Activated CD8-positive, alpha-beta memory T cell treated with anti-CD3 and anti-CD28 coated beads, Interleukin-2, amount 50 U/mL, for 1 hour (primary cell): ENCODE results near the gene REG1B.

Experiments
- DNase-seq: peaks from one replicate; pipeline ENCODE4 v3.0.0-alpha.2; 2020; ENCODE audit errors: extremely low read depth

The REG1B gene, protein sequence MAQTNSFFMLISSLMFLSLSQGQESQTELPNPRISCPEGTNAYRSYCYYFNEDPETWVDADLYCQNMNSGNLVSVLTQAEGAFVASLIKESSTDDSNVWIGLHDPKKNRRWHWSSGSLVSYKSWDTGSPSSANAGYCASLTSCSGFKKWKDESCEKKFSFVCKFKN

DNA sequence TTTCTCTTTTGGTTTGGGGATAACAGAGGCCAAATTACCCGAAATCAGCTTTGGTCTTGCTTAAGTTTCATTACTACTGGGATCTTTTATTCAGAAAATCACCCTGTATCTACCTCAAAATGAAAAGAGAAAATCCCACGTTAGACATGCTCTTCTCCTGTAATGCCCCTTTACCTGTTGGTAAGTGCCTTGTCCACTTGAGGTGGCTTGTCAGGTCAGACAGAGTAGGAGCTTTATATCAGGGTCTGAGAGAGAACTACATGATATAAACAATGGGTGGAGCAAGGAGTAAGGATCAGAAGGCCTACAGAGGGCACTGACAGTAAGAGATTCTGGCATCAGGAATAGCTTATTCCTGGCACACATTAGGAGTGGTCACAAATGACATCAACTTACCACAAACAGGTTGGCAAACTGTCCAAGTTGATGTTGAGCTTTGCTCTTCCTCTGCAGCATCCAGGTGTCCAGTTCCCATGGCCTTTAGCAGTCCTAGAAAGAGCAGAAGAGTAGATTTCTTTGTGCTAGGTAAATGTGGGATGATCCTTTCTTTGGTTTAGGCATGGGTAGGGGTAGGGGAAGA is at the start of gene REG1B:
TSS of gene REG1B (minus strand) at position 209 of the 580 bp plus-strand sequence. CDS start 381 bp downstream, outside the sequence.
- DNase-seq: no peak

DNA sequence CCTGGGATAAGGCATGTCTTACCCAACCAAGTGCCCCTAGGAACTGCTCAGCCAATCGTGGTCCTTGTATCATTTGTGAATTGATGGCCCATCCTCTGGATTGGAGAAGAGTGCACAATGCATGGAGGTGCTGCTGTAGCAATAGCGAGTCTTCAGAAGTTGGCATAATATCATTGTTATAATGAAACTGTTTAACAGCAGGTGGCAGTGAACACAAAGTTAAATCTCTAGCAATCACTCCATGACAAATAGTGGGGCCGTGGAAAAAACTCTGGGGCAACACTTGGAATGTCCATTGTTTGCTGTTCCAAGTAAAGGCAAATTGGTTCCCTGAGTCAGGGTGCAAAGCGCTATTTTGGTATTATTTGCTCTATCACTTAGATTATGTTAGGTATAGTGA is 43.9 kb upstream of the REG1B start:
- no peak for DNase-seq

DNA sequence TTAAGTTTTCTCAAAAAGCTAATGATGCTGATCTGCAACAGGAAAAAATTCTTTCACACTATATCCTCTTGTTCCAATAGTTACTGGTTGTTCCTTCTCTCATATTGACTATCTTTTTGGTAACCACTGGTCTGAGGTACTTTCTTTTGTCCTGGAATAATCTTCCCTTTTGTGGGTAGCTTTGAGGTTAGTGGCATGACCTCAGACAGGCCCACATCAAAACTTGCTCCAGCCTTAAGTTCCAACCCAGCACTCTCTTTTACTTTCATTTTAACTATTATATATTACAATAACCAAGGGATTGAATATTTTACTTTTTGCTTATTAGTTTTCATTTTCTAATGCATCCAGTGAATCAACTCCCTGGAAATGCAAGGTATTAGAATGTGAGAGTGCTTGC is 42.0 kb upstream of the REG1B start:
- no peak for DNase-seq

DNA sequence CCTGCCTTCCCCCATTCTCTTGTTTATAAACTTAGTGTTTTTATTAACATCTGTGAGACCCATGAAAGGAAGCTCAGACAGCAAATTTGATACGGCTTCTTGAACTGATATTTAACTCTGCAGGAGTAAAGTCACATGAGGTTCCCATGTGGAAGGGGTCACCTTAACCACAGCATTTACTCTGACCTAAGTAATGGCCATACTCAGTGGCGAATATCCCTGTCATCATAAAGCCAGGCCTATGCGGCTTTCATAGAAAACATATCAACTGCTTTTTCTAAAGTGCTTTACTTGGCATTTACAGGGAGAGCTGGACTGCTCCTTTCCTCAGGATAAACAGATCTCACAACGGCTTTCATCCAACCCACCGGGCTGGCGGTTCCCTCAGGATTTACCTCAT is 41.5 kb upstream of the REG1B start:
- DNase-seq: no peak

DNA sequence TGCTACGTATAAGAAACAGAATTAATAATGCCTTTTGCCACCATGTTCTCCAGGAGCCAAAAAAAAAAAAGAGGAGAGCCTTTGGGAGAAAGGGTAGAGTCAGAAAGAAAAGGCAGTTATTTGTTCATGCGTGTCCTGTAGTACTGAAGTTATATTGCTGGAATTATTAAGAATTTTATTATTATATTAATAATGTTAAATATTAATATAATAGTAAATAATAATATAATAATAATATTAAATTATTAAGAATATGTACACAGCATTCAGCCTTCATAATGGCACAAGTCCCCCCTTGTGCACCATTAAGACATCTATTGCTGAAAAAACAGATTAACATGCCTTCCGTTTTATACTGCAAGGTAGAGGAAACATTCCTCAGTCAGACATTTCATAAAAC is 40.6 kb upstream of the REG1B start:
- no peak for DNase-seq

DNA sequence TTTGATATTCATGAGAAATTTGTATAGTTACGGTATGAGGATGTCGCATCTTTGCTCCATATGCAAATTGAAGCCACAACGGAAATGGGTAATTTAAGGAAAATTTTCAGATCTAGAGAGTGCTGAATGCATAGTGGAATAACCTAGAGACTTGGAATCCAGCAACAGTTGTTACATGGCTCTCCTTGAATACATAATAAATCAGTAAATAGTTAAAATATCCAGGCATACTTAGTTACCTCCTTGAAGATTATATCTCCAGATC is 37.9 kb upstream of the REG1B start:
- no peak for DNase-seq

DNA sequence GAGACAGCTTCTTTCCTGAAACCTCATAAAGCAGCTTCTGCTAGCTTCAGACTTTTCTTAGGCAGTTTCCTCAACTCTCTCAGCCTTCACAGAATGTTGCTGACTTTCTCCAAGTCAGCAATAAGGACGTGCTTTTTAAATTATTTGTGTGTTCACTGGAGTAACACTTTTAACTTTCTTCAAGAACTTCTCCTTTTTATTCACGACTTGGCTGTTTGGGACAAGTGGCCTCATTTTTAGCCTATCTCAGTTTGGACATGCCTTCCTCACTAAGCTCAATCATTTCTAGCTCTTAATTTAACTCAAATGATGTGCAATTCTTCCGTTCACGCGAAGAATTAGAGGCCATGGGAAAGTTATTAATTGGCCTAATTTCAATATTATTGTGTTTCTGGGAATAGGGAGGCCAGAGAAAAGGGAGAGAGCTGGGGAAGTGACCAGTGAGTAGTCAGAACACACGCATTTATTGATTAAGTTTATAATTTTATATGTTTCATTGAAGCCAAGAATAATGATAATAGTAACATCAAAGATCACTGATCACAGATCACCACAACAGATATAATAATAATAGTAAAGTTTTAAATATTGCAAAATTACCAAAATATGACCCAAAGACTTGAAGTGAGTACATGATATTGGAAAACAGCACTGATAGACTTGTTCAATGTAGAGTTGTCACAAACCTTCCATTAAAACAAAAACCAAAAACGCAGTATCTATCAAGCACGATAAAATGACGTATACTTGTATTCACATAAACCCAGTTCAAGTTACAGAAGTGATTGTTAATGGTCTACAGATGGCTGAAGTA is 37.3 kb upstream of the REG1B start:
- no peak for DNase-seq

DNA sequence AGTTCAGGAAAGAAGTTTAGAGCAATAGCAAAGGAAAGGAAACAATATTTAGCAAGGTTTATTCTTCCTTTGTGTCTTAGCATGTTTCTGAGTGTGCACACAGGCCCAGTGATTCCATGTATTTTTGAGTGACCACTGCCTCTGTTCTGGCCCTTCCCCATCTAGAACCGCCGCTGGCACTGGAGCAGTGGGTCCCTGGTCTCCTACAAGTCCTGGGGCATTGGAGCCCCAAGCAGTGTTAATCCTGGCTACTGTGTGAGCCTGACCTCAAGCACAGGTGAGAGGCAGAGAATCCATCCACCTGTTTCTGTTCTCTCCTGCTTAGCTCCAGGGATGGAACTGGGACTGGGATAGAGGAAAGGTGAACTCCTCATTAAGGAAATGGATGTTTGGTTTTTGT is 34.9 kb upstream of the REG1B start:
- no peak for DNase-seq

DNA sequence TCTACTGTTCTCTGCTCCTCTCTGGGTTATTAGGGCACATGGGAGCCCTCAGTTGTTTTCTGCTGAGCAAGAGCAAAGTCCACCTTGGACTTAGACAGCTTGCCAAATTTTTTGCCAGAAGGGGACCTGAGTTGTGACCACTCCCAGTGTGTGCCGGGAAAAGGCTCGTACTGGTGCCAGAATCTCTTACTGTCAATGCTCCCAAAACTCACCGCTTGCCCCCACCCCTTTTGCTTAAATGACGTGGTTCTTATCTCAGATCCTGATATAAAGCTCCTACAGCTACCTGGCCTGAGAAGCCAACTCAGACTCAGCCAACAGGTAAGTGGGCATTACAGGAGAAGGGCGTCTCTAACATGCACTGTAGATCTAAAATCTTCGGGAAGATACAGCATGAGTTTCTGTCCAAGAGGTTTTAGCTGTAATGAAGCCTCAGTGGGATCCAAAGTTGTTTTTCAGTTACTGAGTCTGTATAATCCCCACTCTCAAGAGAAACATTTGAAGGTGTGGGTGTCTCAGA is 32.5 kb upstream of the REG1B start, which contains the start of gene REG1A:
TSS of gene REG1A (plus strand) at position 295 of the 520 bp plus-strand sequence. CDS start 374 bp downstream, outside the sequence.
- DNase-seq: no peak

DNA sequence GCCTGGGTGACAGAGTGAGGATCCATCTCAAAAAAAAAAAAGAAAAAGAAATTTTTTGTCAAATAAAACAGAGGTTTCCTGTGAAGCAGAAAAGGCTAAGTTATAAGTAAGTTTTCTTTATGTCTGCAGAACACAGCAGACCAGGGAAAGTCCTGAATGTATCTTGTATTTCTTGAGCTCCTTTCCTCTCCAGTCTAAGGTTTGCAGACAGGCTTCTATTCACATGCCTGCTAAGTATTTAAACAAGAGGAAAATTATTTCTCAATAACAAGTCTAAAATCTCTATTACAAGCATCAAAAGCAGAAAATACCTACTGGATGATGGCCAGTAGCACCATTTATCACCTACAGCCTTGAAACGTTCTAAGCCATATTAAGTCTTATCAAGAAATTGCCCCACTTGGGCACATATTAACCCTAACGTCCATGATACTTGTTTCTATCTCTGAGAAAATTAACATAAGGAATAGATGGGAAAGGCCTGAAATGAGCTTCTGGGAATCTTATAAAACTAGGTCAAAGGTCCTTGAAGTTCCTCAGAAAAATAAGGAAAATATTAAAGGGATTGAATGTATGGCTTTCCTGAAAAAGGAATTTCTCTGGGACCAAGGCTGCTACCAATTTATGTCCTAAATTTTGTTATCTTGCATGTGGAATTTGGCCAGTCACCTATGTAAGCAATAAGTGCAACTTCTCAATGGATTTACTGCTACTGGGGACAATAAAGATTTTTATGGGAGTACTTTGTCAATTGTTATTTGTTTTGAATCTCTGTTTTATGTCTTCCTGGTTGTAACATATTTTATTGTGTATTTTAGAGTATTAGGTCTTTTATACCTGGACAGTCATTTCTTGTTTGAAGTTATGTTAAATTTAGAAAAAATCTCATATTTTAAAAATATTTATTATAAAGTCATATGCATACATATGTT is 29.5 kb upstream of the REG1B start:
- no peak for DNase-seq

DNA sequence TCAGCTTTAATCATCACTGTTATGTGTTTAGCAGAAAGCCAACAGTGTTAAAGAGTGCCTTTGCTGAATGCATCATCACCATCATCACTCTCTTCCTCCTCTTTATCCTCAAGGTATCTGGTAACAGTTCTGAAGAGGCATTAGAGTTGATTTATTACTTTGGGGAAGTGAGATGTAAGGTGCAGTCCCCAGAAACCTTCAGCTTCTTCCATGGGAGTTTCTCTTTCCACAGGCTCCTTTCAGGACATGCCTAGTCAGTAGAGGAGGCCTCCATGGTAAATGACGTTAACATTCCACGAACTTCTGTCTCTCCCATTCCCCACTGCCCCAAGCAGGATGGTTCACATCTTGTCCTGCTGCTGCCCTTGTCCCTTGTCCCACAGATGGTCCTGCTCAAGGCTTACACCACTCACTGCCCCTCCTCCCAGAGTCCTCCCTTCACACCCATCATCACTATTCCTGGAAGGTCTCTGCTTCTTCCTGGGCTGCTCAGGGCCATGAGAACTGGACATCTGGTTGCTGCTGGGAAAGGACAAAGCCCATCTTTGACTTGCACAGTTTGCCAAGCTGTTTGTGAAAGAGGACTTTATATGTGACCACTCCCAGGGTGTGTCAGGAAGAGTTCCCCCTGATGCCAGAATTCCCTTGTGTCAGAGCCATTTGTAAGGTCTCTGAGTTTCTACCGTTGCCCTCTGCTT is 27.2 kb upstream of the REG1B start:
- DNase-seq: no peak

DNA sequence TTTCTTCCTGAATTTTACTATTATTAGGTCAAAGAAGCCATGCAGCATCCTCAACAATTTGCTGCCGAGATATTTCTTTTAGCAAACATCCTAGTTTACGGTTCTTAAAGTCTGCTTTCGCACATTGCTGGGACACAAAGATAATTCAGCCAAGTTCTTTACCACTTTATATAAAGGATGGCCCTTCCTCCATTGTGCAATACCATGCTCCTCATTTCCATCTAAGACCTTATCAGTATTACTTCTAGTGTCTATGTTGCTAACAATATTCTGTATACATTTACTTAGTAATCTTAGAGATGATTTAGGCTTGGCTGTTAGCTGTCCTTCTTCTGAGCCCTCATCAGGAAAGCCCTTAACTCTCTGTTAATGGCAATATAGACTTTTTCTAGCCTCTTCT is 24.5 kb upstream of the REG1B start:
- no peak for DNase-seq

DNA sequence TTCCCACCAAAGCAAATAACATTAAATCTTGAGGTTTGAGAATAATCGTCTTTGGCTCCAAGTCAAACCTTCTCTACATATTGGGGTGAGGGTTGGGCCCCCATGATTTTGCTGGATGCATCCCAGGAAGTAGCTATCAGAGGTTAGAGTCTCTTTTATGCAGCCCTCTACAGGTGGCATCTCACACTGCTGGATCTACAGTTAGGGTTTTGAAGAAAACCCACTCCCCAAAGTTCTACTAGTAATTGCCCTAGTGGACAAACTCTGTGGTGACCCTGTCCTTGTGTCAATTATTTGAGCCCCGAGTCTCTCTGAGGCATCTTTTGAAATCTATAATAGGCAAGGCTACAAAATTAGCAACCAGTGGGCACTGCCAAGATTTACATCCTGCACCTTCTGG is 17.5 kb upstream of the REG1B start:
- no peak for DNase-seq

DNA sequence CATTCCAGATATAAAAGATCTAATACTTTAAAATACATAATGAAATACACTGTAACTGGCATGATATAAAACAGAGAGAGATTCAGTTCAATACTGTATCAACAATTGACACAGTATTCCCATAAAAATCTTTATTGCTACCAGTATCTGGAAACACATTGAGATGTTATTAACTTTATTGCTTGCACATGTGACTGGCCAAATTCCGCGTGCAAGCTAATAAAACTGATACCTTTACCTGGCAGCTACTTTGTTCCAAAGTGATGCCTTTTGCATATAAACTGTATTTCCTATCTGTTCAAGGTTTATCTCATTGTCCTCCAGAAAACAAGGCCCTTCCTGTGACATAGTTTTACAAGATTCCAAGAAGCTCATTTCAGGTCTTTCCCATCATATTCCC is 15.4 kb upstream of the REG1B start:
- no peak for DNase-seq

DNA sequence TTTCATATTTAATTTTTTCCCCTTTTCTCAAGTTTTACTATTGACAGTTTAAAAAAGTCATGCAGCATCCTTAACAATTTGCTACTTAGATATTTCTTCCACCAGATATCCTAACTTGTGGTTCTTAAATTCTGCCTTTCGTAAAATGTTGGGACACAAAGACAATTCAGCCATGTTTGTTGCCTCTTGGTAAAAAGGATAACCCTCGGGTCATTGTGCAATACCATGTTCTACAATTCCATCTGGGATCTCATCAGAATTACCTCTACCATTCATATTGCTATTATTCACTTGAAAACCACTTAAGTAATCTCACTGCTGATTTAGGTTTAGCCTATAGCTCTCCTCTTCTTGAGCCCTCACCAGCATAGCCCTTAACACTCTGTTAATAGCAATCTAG is 13.2 kb upstream of the REG1B start:
- DNase-seq: no peak

DNA sequence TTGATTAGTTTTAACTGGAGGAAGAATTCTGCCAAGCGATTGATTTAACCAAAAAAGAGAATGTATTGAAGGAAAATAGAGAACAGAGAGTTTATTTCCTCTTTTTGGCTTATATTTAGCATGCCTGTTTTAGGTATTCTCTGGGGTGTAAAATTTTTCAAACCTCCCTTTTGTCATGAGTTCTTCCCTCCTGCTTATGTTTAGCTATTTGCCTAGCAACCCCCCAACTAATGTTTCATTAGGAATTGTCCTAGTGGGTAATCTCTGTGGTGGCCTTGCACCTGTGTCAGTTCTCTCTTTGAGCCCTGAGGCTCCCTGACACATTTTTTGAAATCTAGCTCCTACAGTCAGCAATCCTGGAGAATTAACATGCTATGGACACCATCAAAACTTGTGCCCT is 12.5 kb upstream of the REG1B start:
- DNase-seq: no peak

DNA sequence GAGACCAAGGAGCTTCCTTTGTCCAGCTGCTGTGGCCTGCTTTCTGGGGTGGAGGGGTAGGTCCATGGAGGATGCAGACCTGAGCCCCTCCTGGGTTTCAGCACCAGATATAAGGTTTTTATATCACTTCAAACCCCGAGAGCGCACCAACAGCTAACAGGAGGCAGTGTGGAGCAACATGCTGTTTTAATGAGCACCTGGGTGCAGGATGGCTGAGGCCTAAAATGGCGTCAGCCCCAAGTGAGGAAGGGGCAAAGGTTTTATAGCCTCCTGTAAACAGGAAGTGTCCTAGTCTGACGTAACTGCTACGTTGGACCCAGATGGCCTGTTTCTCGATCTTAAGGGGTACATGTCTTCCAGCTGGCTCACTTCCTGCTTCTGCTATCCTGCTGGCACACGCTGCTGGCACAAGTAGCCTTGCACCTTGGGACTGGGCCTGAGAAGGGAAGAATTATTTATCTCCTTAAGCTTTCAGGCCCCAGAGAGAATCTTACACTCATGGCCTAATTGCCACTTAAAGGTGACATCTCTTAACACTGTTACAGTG is 11.4 kb upstream of the REG1B start:
- DNase-seq: no peak

DNA sequence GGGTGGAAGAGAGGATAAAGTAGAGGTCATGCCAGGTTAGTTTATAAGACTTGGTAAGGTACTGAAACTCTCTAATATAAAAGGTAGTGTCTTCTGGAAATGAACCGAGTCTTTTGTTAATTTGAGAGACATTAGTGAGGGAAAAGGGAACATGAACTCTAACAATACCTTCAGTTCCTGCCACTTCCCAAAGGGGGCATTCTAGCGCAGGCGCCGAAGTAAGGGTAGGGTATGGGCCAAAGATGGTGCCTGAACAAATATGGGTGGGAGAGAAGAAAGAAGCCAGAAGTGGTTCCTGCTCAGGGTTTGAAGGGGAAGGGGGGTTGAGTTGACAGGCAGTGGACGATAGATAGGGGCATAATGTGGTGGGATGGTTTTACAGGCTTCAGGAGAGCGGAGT is 10.1 kb upstream of the REG1B start:
- no peak for DNase-seq

DNA sequence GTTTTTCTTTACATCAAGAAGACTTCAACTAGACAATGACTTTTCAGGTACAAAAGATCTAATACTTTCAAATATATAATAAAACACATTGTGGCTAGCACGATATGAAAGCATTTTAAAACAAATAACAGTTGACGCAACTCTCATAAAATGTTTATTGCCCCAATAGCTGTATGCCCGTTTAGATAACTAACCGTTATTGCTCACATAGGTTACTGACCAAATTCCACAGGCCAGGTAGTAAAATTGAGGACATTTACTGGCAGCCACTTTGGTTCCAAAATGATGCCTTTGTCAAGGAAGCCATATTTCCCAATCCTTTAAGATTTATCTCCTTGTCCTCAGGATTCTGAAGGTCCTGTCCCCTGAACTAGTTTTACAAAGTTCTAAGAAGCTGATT is 2.9 kb upstream of the REG1B start:
- no peak for DNase-seq

DNA sequence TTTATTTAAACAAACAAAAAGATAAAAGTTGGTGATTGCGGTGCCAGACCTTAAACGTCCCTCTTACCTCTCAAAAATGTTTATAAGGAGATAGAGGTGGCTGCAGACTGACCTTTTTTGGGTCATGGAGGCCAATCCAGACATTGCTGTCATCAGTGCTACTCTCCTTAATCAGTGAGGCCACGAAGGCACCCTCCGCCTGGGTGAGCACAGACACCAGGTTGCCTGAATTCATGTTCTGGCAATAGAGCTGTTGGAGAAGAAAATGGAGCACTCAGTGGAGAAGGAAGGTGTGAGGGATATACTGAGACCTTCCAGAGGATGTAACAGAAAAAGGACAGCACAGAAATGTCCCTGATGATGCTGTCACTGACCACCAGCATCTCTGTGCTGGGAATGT is 1.5 kb downstream of the REG1B start:
- DNase-seq: no peak

DNA sequence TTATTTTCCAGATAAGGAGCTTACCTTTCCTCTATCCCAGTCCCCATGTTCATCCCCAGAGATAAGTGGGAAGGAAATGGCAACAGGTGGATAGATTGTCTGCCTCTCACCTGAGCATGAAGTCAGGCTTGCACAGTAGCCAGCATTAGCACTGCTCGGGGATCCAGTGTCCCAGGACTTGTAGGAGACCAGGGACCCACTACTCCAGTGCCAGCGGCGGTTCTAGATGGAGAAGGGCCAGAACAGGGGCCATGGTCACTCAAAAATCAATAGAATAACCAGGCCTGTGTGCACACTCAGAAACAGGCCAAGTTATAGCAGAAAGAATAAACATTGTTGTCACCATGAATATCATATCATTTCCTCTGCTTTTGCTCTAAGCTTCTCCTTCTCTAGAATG is 2.4 kb downstream of the REG1B start:
- no peak for DNase-seq
